H1 (cell line): Measurements from ENCODE around the gene TARS3. TPM values are rescaled to one million over a fixed set of nuclear protein-coding genes. Genes with fewer than 3 reads are reported as not detected.
A peak's percentile ranks its signal among the peaks of the same experiment; 100 is the strongest.

Experiments
- EP300 ChIP-seq, 2 experiments: IDR thresholded peaks; 1 replicate in 1 of 2; 2 replicates in 1 of 2; pipeline ENCODE4 v1.6.1; 2011 to 2012; ENCODE audit warnings: low read depth in 2 of 2, low read length in 2 of 2, mild to moderate bottlenecking in 2 of 2, borderline replicate concordance in 1 of 2, inconsistent platforms in 1 of 2, moderate library complexity in 1 of 2
- HDAC6 ChIP-seq: IDR thresholded peaks from one replicate; pipeline ENCODE4 v1.7.1; 2012; ENCODE audit warnings: low read depth, mild to moderate bottlenecking, inconsistent platforms, low read length, moderate library complexity
- RAD21 ChIP-seq, 2 experiments: IDR thresholded peaks in 1 of 2; conservative IDR thresholded peaks in 1 of 2; 2 replicates each; pipeline ENCODE4 v1.6.1; 2011; ENCODE audit warnings: low read depth in 2 of 2, low read length in 2 of 2, improper control_type of control experiment in 1 of 2, inconsistent platforms in 1 of 2, mild to moderate bottlenecking in 1 of 2, moderate library complexity in 1 of 2
- SP4 ChIP-seq: IDR thresholded peaks from 2 replicates; pipeline ENCODE4 v1.6.1; 2012; ENCODE audit warnings: low read length, inconsistent platforms
- SRF ChIP-seq: IDR thresholded peaks from 2 replicates; pipeline ENCODE4 v1.6.1; 2011; ENCODE audit warnings: mild to moderate bottlenecking, low read depth, low read length, moderate library complexity
- polyA plus RNA-seq, 7 experiments: library from polyadenylated mRNA; depleted of rRNA in 3 of 7; stranded (reverse) in 5 of 7; unstranded in 2 of 7; fragments of >200 nt in 5 of 7; fragments of 200-250 nt in 2 of 7; gene quantifications; 1 replicate in 5 of 7; 2 replicates in 1 of 7; 4 replicates in 1 of 7; pipeline versions ENCODE4 v1.2.1 to v1.2.3, GENCODE V29; 2011 to 2013; ENCODE audit warnings: missing spikeins in 2 of 7, mixed read lengths in 2 of 7
- total RNA-seq: library from RNA; stranded (reverse); fragmentation: NEBNext Ultra II Directional; extraction: Animal tissue kit (Norgen Biotek cat#: 25700); gene quantifications from 2 replicates; pipeline ENCODE4 v1.2.1, GENCODE V29; 2021

The TARS3 gene
- total and polyA plus RNA-seq, 2 of the 8 experiments (the other 6 are each of a cell fraction or from before 2014, with no cell fraction given) = 2.1 to 13.9 TPM

GRCh38 chr15:101672298-101672697 is 52.0 kb downstream of the TARS3 start (continued):
- TF ChIP-seq SP4 (no peak), RAD21 (IDR thresholded peaks at IDR 0.05 in 1 of 2, conservative IDR thresholded peaks at IDR 0.05 in 1 of 2; ENCODE audit: low read depth in 2 of 2, low read length in 2 of 2) (peak in 1 of 2 experiments; percentile 38; a peak in 2 of 4 replicates), SRF (no peak), EP300 (IDR thresholded peaks at IDR 0.05; ENCODE audit: borderline replicate concordance in 1 of 2, low read depth in 2 of 2, low read length in 2 of 2) (no peak), HDAC6 (no peak)
